GM18498 (cell line): ENCODE measurements around the gene PTPRN2.
"Not testable (repeated sequence)": the region's sequence is repeated elsewhere in the genome, so short reads cannot be mapped to it uniquely, and the experiment has no call there.

Experiments used
- ATAC-seq: cut with Tn5 transposase; IDR thresholded peaks from one replicate; pipeline ENCODE4 v1.9.1; 2021; ENCODE audit warnings: mild to moderate bottlenecking, moderate library complexity; ENCODE audit not compliant: unreplicated experiment

PTPRN2 gene

GRCh38 chr7:157905651-157906461 lies 681.8 kb downstream of the PTPRN2 start:
- ATAC-seq: no peak

- no peak for ATAC-seq
These were observed 682.6 kb downstream of the PTPRN2 start for GRCh38 chr7:157904866-157905570.

GRCh38 chr7:157904211-157904865 lies 683.3 kb downstream of the PTPRN2 start:
- no peak for ATAC-seq

- no peak for ATAC-seq
These were observed 683.9 kb downstream of the PTPRN2 start for GRCh38 chr7:157903710-157904109.

- ATAC-seq: no peak
These were observed 684.3 kb downstream of the PTPRN2 start for GRCh38 chr7:157903296-157903695.

GRCh38 chr7:157901816-157902610 lies 685.6 kb downstream of the PTPRN2 start:
- not testable (repeated sequence) for ATAC-seq

GRCh38 chr7:157901166-157901565 lies 686.5 kb downstream of the PTPRN2 start:
- no peak for ATAC-seq

- no peak for ATAC-seq
These were observed 687.1 kb downstream of the PTPRN2 start for GRCh38 chr7:157900556-157900955.

- no peak for ATAC-seq
These were observed 687.6 kb downstream of the PTPRN2 start for GRCh38 chr7:157900011-157900410.

GRCh38 chr7:157898802-157899505 lies 688.7 kb downstream of the PTPRN2 start:
- no peak for ATAC-seq

GRCh38 chr7:157898261-157898660 lies 689.4 kb downstream of the PTPRN2 start:
- ATAC-seq: no peak

GRCh38 chr7:157897681-157898080 lies 689.9 kb downstream of the PTPRN2 start:
- ATAC-seq: no peak

- no peak for ATAC-seq
These were observed 690.7 kb downstream of the PTPRN2 start for GRCh38 chr7:157896774-157897555.

- ATAC-seq: not testable (repeated sequence)
These were observed 691.3 kb downstream of the PTPRN2 start for GRCh38 chr7:157896376-157896675.

GRCh38 chr7:157895520-157896375 lies 691.9 kb downstream of the PTPRN2 start:
- ATAC-seq: no peak

- not testable (repeated sequence) for ATAC-seq
These were observed 692.5 kb downstream of the PTPRN2 start for GRCh38 chr7:157895098-157895497.

GRCh38 chr7:157893535-157894044 lies 694.0 kb downstream of the PTPRN2 start:
- ATAC-seq: no peak

GRCh38 chr7:157892751-157893523 lies 694.7 kb downstream of the PTPRN2 start:
- ATAC-seq: no peak
